Measurements from ENCODE around the gene CYB561D2.

CYB561D2 gene

DNA sequence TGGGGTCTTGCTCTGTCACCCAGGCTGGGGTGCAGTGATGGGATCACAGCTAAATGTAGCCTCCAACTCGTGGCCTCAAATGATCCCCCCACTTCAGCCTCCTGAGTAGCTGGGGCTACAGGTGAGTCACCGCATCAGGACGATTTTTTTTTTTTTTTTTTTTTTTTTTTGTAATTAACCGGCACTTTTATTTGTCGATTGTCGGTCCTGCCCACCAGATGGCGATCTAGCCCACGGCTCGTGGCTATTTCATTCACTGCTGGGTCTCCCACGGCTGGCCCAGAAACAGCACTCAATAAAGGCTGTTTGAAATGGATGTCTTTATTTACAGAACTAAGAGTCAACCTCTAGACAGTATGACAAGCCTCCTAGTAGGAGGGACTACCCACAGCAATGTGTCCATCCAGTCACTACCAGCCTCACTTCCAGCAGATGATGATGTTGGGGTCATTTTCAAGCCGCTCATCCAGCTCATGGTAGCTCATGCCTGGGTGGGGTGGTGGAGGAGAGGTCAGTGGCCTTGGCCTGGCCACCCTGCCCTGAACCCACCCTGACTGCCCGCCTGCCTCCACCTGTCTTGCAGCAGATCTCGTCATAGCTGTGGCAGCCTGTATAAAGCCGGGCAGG is 3.4 kb upstream of the CYB561D2 start:
- peaks cover 54% of the 10 kb centered on the region for H3K4me1 Mint-ChIP-seq
- H3K27me3 Mint-ChIP-seq = no peaks in the 10 kb centered on the region
- H3K27ac Mint-ChIP-seq = peak overlapping the region; percentile 23
- no peaks in the 10 kb centered on the region for H3K36me3 Mint-ChIP-seq
- no peaks in the 10 kb centered on the region for H3K9me3 Mint-ChIP-seq
- no peak overlapping the region for H3K4me3 Mint-ChIP-seq

DNA sequence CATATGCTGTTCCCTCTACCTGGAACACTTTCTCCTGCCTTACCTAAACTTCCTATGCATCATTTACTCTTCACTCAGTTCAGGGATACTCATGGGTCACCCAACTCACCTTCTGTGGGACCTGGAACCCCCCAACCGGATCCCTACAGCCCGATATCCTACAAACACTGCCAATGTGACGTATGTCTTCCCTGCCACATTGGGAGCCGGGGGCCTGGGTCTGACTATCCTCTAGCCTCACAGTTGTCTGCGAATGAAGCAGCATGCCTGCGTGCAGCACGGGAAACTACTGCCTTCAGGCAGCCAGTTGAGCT is 492 bp upstream of the CYB561D2 start:
- H3K4me3 Mint-ChIP-seq = peak overlapping the region; percentile 90
- H3K27me3 Mint-ChIP-seq = no peaks in the 10 kb centered on the region
- peak overlapping the region; percentile 91 for H3K27ac Mint-ChIP-seq
- H3K36me3 Mint-ChIP-seq = peaks cover 2% of the 10 kb centered on the region
- no peaks in the 10 kb centered on the region for H3K9me3 Mint-ChIP-seq
- H3K4me1 Mint-ChIP-seq = peaks cover 58% of the 10 kb centered on the region

DNA sequence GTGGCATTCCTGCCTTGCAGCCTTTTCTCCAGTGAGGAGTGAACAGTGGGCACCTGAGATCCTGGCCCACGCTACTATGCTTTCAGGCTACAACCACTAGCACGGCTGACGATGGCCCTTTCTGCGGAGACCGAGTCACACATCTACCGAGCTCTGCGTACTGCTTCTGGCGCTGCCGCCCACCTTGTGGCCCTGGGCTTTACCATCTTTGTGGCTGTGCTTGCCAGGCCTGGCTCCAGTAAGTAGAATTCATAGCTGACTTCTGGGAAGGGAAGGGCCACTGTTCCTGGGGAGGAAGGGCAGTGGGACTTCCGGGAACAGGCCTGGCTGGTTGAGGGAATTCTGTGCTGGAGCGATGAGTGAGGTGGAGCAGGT is 648 bp downstream of the CYB561D2 start:
- Mint-ChIP-seq H3K4me1 (peaks cover 58% of the 10 kb centered on the region), H3K27me3 (no peaks in the 10 kb centered on the region), H3K36me3 (peaks cover 2% of the 10 kb centered on the region), H3K27ac (peak overlapping the region; percentile 91), H3K9me3 (no peaks in the 10 kb centered on the region), H3K4me3 (peak overlapping the region; percentile 90)

DNA sequence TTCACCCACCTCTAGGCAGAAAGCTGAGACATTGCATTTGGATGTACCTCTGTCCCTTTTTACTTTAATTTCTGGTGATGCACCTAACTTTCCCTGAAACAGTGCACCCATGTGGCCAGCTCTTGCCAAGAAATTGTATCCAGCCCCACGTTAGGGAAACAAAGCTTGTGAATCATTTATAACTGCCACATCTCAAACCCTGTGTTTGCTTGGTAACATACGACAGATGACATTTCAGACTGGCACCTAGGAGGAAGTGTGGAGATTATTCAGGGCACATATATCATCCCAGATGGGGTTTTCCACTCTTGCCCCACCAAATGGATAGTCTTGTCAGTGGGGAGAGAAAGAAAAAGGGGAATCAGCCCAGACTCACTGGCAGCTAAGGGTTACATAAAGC is 2.1 kb downstream of the CYB561D2 start:
- H3K27ac Mint-ChIP-seq = peak overlapping the region; percentile 59
- H3K4me1 Mint-ChIP-seq = peaks cover 62% of the 10 kb centered on the region
- H3K9me3 Mint-ChIP-seq = no peaks in the 10 kb centered on the region
- no peak overlapping the region for H3K4me3 Mint-ChIP-seq
- H3K36me3 Mint-ChIP-seq = peaks cover 2% of the 10 kb centered on the region
- H3K27me3 Mint-ChIP-seq = no peaks in the 10 kb centered on the region

DNA sequence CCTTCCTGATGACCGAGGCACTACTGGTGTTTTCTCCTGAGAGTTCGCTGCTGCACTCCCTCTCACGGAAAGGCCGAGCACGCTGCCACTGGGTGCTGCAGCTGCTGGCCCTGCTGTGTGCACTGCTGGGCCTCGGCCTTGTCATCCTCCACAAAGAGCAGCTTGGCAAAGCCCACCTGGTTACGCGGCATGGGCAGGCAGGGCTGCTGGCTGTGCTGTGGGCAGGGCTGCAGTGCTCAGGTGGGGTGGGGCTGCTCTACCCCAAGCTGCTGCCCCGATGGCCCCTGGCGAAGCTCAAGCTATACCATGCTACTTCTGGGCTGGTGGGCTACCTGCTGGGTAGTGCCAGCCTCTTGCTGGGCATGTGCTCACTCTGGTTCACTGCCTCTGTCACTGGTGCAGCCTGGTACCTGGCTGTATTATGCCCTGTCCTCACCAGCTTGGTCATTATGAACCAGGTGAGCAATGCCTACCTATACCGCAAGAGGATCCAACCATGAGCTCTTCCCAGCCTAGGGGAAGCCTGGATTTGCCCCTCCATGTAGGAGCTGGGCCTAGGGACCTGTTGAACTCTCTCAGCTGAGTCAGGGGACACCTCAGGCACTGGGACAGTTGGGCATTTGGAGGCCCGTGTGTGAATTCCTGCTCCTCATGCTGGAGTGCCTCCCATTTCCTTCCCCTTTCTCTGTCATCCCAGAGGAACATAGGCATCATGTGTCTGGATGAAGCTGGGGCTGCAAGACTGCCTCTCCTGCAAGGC is 2.8 kb downstream of the CYB561D2 start:
- H3K9me3 Mint-ChIP-seq = no peaks in the 10 kb centered on the region
- H3K36me3 Mint-ChIP-seq = peaks cover 6% of the 10 kb centered on the region
- H3K4me3 Mint-ChIP-seq = no peak overlapping the region
- H3K27ac Mint-ChIP-seq = no peak overlapping the region
- H3K4me1 Mint-ChIP-seq = peaks cover 62% of the 10 kb centered on the region
- no peaks in the 10 kb centered on the region for H3K27me3 Mint-ChIP-seq

DNA sequence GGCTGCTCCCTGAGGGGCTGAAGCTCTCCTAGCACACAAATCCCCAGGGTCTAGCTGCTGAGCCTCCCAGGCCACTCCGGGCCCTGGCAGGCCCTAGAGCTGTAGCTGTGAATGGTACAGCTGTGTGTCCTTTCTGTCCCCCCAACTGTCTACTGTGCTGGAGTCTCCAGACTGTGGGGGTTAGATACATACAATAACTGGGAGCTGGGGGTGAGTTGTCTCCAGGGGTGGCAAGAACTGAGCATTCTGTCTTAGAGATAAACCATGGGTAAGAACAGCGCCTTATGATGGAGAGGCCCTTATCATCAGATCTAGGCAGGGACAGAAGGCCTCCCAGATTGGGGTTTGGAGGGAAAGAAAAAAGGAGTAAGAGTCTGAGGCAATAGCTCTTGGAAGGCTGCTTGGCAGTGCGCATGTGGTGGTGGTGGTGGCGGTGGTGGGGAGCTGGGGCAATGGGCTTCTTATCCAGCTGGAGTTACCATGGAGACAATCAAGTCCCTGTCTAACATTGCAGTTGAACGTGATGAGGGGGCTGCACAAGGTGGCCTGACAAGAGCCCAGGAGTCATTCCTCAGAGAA is 3.6 kb downstream of the CYB561D2 start:
- peaks cover 7% of the 10 kb centered on the region for H3K36me3 Mint-ChIP-seq
- H3K27me3 Mint-ChIP-seq = no peaks in the 10 kb centered on the region
- no peaks in the 10 kb centered on the region for H3K9me3 Mint-ChIP-seq
- H3K27ac Mint-ChIP-seq = peak overlapping the region; percentile 17
- no peak overlapping the region for H3K4me3 Mint-ChIP-seq
- H3K4me1 Mint-ChIP-seq = peaks cover 58% of the 10 kb centered on the region

DNA sequence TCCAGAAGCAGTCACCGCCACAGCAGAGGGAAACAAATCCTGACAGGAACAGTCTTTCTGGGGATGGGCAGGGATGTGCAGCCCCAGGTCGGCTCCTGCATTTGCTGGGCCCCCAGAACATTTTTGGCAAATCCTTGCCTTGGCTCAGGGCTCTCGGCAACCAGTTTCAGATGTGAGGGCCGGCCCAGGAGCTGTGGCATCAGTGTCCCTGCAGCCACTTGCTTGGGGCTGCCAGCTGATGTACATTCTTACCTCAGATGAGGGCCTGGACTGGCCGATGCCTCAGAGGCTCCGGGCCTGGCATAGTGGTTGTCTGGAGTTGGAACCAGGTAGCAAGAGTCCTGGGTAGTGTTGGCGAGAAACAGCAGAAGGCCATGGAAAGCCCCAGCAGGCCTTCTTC is 4.2 kb downstream of the CYB561D2 start:
- Mint-ChIP-seq H3K9me3 (no peaks in the 10 kb centered on the region), H3K4me1 (peaks cover 58% of the 10 kb centered on the region), H3K27ac (no peak overlapping the region), H3K36me3 (peaks cover 8% of the 10 kb centered on the region), H3K4me3 (no peak overlapping the region), H3K27me3 (no peaks in the 10 kb centered on the region)

DNA sequence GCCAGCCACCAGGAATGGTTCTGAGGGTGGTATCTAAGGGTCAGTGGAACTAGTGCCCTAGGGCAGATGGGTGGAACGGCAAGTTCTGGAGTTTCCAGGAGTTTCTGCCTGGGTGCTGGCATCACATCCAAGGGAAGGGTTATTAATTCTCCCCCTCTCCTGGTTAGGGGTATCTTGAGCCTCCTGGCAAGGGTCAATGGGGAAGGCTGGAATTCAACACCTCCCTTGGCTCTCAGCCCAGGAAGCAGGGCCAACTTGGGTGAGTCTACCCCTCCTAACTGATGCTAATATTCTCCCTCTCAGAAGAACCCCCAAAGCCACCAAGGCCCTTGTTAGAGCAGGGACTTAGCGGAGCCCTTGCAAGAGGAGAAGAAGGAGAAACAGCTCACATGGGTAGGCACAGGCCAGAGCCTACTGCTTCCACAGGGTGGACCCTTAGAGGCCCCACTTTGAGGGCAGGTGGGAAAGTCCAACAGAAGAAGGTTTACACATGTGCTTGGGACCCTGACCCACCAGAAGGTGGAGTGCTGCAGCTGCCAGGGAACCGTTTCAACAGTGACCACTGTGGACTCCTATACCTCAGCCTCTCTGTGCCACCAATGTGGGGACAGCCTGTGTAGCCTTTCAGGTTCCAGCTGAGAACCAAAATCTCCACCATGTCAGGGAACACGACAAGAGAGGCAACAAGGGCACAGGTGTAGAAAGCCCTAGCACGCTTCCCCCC is 5.3 kb downstream of the CYB561D2 start:
- Mint-ChIP-seq H3K4me1 (peaks cover 52% of the 10 kb centered on the region), H3K27ac (peak overlapping the region; percentile 55), H3K4me3 (peak overlapping the region; percentile 93), H3K27me3 (no peaks in the 10 kb centered on the region), H3K9me3 (no peaks in the 10 kb centered on the region), H3K36me3 (peaks cover 8% of the 10 kb centered on the region)

DNA sequence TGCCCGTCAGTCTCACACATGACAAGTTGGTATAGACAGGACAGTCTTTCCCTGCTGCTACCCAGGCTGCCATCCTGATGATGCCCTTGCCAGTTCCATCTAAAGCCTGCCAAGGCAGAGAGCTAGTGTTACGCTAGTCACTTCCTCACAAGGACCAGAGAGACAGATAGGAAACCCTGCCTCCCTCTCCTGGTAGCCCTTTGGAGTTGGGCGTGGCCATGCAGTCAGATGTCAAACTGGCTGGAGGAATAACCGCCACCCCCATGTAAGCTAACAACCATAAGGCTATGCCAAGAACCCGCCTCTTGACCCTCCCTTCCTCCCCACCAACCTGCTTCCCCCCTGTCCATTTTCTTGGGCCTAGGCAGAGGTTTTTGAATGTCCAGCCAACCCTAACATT is 5.9 kb downstream of the CYB561D2 start:
- Mint-ChIP-seq H3K36me3 (peaks cover 8% of the 10 kb centered on the region), H3K4me1 (peaks cover 47% of the 10 kb centered on the region), H3K9me3 (no peaks in the 10 kb centered on the region), H3K27me3 (no peaks in the 10 kb centered on the region), H3K4me3 (peak overlapping the region; percentile 93), H3K27ac (no peak overlapping the region)

DNA sequence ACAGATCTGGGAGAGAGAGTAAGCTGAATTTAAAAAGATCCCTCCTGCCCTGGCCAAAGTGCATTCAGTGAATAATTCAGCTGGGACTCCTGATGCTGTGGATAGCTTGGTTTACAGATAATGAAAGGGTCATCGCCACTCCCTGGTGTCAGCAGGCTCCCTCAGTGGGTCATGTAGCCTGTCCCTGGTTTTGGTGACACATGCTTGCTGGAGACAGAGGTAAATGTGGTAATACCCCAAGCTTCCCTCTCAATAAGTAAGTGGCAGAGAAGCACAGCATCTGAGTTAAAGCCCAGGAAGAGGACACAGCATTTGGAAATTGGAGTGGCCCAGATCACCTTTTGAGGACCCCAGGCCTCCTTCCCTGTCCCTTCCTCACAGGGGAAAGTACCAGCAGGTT is 6.8 kb downstream of the CYB561D2 start:
- peak overlapping the region; percentile 93 for H3K4me3 Mint-ChIP-seq
- peak overlapping the region; percentile 87 for H3K27ac Mint-ChIP-seq
- peaks cover 41% of the 10 kb centered on the region for H3K4me1 Mint-ChIP-seq
- no peaks in the 10 kb centered on the region for H3K9me3 Mint-ChIP-seq
- H3K27me3 Mint-ChIP-seq = no peaks in the 10 kb centered on the region
- H3K36me3 Mint-ChIP-seq = peaks cover 8% of the 10 kb centered on the region

DNA sequence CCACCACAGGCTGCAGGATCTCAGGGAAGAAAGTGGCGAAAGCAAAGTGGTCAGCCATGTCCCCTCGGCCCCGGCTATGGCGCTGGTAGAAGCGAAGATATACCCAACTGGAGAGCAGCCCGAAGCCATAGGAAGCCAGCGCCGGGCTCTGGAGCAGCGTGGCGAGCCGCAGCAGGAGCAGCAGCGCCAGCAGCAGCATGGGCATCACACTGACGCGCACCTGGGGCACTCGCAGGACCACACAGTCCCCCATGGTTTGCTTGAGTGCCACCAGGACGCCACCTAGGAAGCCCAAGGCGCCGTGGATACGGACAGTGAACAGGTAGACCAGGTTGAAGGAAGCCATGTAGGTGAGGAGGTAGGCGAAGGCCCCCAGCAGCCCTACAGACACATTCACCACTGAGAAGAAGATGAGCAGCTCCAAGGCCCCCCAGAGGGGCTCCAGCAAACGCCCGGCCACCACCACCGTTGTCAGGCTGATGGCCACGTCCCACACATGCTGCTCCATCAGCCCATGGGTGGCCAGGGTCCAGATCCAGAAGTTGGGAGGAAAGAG is 7.8 kb downstream of the CYB561D2 start:
- Mint-ChIP-seq H3K36me3 (peaks cover 8% of the 10 kb centered on the region), H3K9me3 (no peaks in the 10 kb centered on the region), H3K27ac (peak overlapping the region; percentile 92), H3K27me3 (no peaks in the 10 kb centered on the region), H3K4me1 (peaks cover 41% of the 10 kb centered on the region), H3K4me3 (peak overlapping the region; percentile 93)

DNA sequence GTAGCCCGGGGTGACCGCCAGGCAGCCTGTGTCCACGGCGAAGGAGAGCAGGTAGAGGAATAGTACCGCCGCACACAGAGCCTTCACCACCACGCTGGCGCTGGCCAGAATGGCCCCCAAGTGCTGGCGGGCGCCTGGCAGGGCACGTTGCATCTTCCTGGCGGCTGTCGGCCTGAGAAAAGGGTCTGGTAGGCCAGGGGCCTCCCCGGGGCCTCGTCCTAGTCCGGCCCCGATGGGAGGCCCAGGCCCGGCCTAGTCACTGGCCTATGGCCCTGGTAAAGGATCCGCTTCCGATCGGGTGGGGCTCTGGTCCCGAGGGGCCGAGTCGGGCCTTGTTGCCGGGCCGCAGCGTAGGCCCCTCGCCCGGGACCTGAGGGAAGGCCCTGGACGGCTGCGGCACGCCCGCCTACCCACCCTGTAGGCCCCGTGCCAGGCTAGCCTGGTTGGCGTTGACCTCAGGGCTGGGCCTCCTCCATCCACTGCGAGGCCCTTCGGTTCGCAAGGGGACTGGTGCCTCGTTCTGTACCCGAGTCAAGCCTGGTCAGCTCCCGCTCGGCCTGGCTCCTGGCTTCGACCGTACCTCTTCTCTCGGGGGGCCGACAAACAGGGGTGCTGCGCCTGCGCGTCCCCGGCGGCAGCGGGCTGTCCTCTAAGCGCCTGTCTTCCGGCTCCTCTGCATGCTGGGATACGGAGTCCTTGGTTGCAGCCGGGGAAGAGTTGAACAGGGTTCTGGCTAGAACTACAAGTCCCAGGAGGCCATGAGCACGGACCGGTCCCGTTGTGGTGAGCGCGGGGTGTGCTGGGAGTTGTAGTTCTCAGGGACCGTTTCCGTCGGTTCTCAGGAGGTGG is 8.5 kb downstream of the CYB561D2 start, which contains the start of gene TMEM115:
Gene TMEM115 (minus strand): TSS at position 611 of the 849 bp plus-strand sequence. CDS start 458 bp downstream, at position 153.
- peaks cover 40% of the 10 kb centered on the region for H3K4me1 Mint-ChIP-seq
- H3K9me3 Mint-ChIP-seq = no peaks in the 10 kb centered on the region
- H3K36me3 Mint-ChIP-seq = peaks cover 7% of the 10 kb centered on the region
- H3K27ac Mint-ChIP-seq = peak within 1 kb of the TSS; percentile 98
- no peaks in the 10 kb centered on the region for H3K27me3 Mint-ChIP-seq
- H3K4me3 Mint-ChIP-seq = peak within 1 kb of the TSS; percentile 98

DNA sequence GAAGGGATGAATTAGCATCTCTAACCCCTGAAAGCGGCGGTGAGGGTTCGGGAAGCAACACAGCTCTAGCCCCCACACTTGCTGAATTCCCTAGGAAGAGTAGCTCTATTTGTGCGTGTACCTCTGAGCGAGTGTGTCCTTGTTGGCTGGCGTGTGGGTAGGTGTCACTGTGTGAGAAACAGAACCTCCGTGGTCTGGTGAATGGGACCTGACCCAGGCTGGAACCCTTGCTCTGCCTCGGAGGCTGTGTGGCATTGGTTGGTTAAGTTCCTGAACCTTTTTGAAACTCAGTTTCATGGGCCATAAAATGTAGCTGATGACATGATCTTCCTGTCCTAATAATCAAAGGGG is 9.1 kb downstream of the CYB561D2 start:
- peaks cover 5% of the 10 kb centered on the region for H3K36me3 Mint-ChIP-seq
- H3K27ac Mint-ChIP-seq = peak overlapping the region; percentile 98
- no peaks in the 10 kb centered on the region for H3K27me3 Mint-ChIP-seq
- peaks cover 36% of the 10 kb centered on the region for H3K4me1 Mint-ChIP-seq
- H3K4me3 Mint-ChIP-seq = peak overlapping the region; percentile 98
- H3K9me3 Mint-ChIP-seq = no peaks in the 10 kb centered on the region

DNA sequence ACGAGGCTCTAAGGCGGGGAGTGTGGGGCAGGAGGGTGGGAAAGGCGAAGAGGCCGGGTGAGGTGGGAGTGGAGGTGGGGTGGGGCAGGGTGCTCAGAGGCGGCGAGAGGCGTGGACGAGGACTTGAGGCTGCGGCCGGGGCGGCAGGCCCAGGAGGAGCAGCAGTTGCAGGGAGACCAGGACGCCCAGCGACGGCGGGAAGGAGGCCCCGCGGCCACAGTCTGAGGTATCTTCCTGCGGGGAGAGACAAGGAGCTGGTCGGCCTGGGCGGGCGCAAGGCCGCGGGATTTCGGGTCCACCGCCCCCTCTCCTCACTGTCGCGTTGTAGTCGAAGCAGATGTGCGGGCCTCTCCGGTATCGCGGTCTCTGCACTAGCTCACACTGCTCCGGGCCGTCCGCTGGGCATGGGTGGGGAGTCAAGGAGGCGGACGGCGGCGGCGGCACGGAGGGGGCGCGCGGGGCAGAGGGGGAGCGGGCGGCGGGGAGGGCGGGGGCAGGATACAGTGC is 14.0 kb downstream of the CYB561D2 start:
- Mint-ChIP-seq H3K9me3 (no peaks in the 10 kb centered on the region), H3K36me3 (no peaks in the 10 kb centered on the region), H3K4me1 (peaks cover 35% of the 10 kb centered on the region), H3K27ac (no peak overlapping the region), H3K4me3 (peak overlapping the region; percentile 86), H3K27me3 (no peaks in the 10 kb centered on the region)

Measured in activated naive CD4-positive, alpha-beta T cell treated with anti-CD3 and anti-CD28 coated beads, Interleukin-2, amount 50 U/mL, for 24 hours (primary cell).